ENCODE results near the gene FOXP3. TPM values are rescaled to one million over a fixed set of nuclear protein-coding genes. Genes with fewer than 3 reads are reported as not detected.

Gene FOXP3
- total and polyA plus RNA-seq, 8 donors: 0.29 to 1.0 (median 0.50) TPM

DNA sequence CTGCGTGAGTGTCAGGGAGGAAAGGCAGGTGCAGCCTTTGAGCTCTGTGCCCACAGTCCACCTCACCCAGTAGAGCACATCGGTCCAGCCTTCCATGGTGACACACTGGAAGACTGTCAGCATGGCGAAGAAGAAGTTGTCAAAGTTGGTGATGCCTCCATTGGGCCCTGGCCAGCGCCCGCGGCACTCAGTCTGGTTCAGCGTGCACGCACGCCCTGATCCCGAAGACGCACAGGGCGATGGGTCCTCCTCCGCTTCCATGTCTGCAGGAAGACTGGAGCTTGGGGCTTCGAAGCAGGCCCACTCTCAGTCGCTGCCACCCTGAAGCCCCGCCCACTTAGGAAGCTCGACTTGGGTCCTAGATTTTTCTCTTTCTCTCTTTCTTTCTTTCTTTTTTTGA lies 36.3 kb downstream of the FOXP3 start:
- intact Hi-C loops (cut with DNase I): no loop called here
- Histone ChIP-seq H3K36me3 (no peaks in the 10 kb centered on the region), H3K4me3 (no peak overlapping the region), H3K27ac (no peak overlapping the region), H3K9me3 (no peaks in the 10 kb centered on the region), H3K4me1 (no peaks in the 10 kb centered on the region), H3K27me3 (no peaks in the 10 kb centered on the region)
- no peak for ATAC-seq
- no peak for DNase-seq
- TF ChIP-seq CTCF (IDR thresholded peaks at IDR 0.05): no peak

DNA sequence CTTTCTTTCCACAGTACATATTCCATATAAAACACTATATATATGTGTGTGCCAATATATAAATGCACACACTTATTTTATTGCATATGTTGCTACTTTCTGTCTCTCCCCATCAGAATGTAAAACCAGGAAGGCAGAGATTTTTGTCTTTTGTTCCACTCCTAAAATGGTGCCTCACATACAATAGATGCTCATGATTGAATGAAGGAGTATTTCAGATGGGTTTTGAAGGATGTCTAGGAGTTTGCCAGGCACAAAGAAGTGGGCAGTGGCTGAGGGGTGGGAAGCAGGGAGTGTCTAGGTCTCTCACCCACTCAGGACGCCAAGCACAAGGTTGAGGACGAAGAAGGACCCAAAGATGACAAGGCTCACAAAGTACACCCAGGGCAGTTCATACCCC lies 36.8 kb downstream of the FOXP3 start:
- no peaks in the 10 kb centered on the region for H3K36me3 ChIP-seq
- no peak for TF ChIP-seq CTCF (IDR thresholded peaks at IDR 0.05)
- no peaks in the 10 kb centered on the region for H3K9me3 ChIP-seq
- no peak for ATAC-seq
- H3K27ac ChIP-seq: no peak overlapping the region
- no peaks in the 10 kb centered on the region for H3K27me3 ChIP-seq
- no peaks in the 10 kb centered on the region for H3K4me1 ChIP-seq
- H3K4me3 ChIP-seq: no peak overlapping the region
- no peak for DNase-seq
- intact Hi-C loops (cut with DNase I): no loop called here

- intact Hi-C loops (cut with DNase I): no loop called here
- no peaks in the 10 kb centered on the region for H3K36me3 ChIP-seq
- no peaks in the 10 kb centered on the region for H3K4me1 ChIP-seq
- ATAC-seq (no peak), DNase-seq (no peak)
- no peaks in the 10 kb centered on the region for H3K27me3 ChIP-seq
- no peaks in the 10 kb centered on the region for H3K9me3 ChIP-seq
- H3K27ac ChIP-seq: no peak overlapping the region
- no peak overlapping the region for H3K4me3 ChIP-seq
- no peak for TF ChIP-seq CTCF (IDR thresholded peaks at IDR 0.05)
Measured at GRCh38 chrX:49226946-49227345, 37.6 kb downstream of the FOXP3 start.

GRCh38 chrX:49225858-49226257 lies 38.7 kb downstream of the FOXP3 start:
- Histone ChIP-seq H3K9me3 (no peaks in the 10 kb centered on the region), H3K36me3 (no peaks in the 10 kb centered on the region), H3K27me3 (no peaks in the 10 kb centered on the region), H3K4me1 (no peaks in the 10 kb centered on the region), H3K27ac (no peak overlapping the region), H3K4me3 (no peak overlapping the region)
- DNase-seq (no peak), ATAC-seq (no peak)
- no peak for TF ChIP-seq CTCF (IDR thresholded peaks at IDR 0.05)
- intact Hi-C loops (cut with DNase I): no loop called here

- no peak for TF ChIP-seq CTCF (IDR thresholded peaks at IDR 0.05)
Measured at GRCh38 chrX:49221868-49222267, 42.6 kb downstream of the FOXP3 start.

More at GRCh38 chrX:49221868-49222267, 42.6 kb downstream of the FOXP3 start:
- no peak for DNase-seq
- H3K27ac ChIP-seq: no peak overlapping the region
- H3K36me3 ChIP-seq: no peaks in the 10 kb centered on the region
- no peaks in the 10 kb centered on the region for H3K4me1 ChIP-seq
- no peak for ATAC-seq
- no peaks in the 10 kb centered on the region for H3K9me3 ChIP-seq
- no peaks in the 10 kb centered on the region for H3K27me3 ChIP-seq
- intact Hi-C loops (cut with DNase I): no loop called here
- H3K4me3 ChIP-seq: no peak overlapping the region

Data from left lung (tissue), 10 donors.